Natural killer cell (primary cell): Measurements from ENCODE around the gene ZC3H12C. TPM values are rescaled to one million over a fixed set of nuclear protein-coding genes. Genes with fewer than 3 reads are reported as not detected.

Source experiments
- ATAC-seq, 3 donors: fragments of 150-1000 bp in 2 of 3; fragments of 200-7000 bp in 1 of 3; cut with Tn5 transposase; 1 replicate in 1 of 3; 2 replicates in 2 of 3; pipeline ENCODE4 v1.10.0; 2021; ENCODE audit warnings: mild to moderate bottlenecking in 2 of 3, moderate library complexity in 2 of 3
- DNase-seq, 2 donors: peaks; one replicate each; pipeline versions ENCODE4 v3.0.0 to v3.0.0-alpha.2; 2013 to 2021; ENCODE audit warnings: mixed read lengths in 1 of 2
- H3K27ac ChIP-seq: one replicate; pipeline ENCODE4 v1.5.1; 2013; ENCODE audit warnings: mild to moderate bottlenecking, low read length
- H3K27me3 ChIP-seq: one replicate; pipeline ENCODE4 v1.6.1; 2013; ENCODE audit warnings: low read length; ENCODE audit not compliant: control insufficient read depth, insufficient read depth
- H3K36me3 ChIP-seq: one replicate; pipeline ENCODE4 v1.6.1; 2013; ENCODE audit warnings: low read length; ENCODE audit not compliant: control insufficient read depth, insufficient read depth
- H3K4me1 ChIP-seq: one replicate; pipeline ENCODE4 v1.6.1; 2013; ENCODE audit warnings: low read length; ENCODE audit not compliant: control insufficient read depth, insufficient read depth
- H3K4me3 ChIP-seq: one replicate; pipeline ENCODE4 v1.5.1; 2013; ENCODE audit warnings: low read length
- H3K9me3 ChIP-seq: one replicate; pipeline ENCODE4 v1.6.1; 2013; ENCODE audit warnings: low read length; ENCODE audit not compliant: control insufficient read depth, insufficient read depth
- H3K27ac Mint-ChIP-seq, 2 donors: one replicate each; pipeline ENCODE4 v1.8.0; 2022; ENCODE audit warnings: mild to moderate bottlenecking in 2 of 2, mixed read lengths in 2 of 2, moderate library complexity in 1 of 2
- H3K27me3 Mint-ChIP-seq, 2 donors: one replicate each; pipeline ENCODE4 v1.8.0; 2022; ENCODE audit warnings: low read depth in 2 of 2, mixed read lengths in 2 of 2
- H3K36me3 Mint-ChIP-seq: one replicate; pipeline ENCODE4 v1.8.0; 2022; ENCODE audit warnings: mixed read lengths
- H3K4me1 Mint-ChIP-seq, 2 donors: one replicate each; pipeline ENCODE4 v1.8.0; 2022; ENCODE audit warnings: mixed read lengths in 2 of 2
- H3K4me3 Mint-ChIP-seq: one replicate; pipeline ENCODE4 v1.8.0; 2022; ENCODE audit warnings: mild to moderate bottlenecking, moderate library complexity, mixed read lengths
- H3K9me3 Mint-ChIP-seq, 2 donors: one replicate each; pipeline ENCODE4 v1.8.0; 2022; ENCODE audit warnings: mixed read lengths in 2 of 2
- WGBS: methylation state at CpG from one replicate; pipeline ENCODE4 v1.1.7; 2013; ENCODE audit warnings: missing lambda C conversion rate; ENCODE audit not compliant: insufficient coverage; 5-methylcytosine and 5-hydroxymethylcytosine counted together
- intact Hi-C: fragments of 100-400 bp; cut with micrococcal nuclease; formaldehyde crosslinking; loops from one replicate; pipeline ENCODE4 v1.14.2; 2022
- total RNA-seq, 4 donors: library from RNA; stranded (reverse); fragments of 120-200 nt in 1 of 4; gene quantifications; one replicate each; pipeline versions ENCODE4 v1.2.3 to v1.2.4, GENCODE V29; 2013 to 2022
- TF ChIP-seq, protein P1 (sequence below): fragments of 200-600 bp; IDR thresholded peaks from one replicate; pipeline ENCODE4 v1.8.0; 2022; ENCODE audit warnings: antibody characterized with exemption

The ZC3H12C gene
- total RNA-seq, 3 donors from 2014 or later (not counting 1 experiment from before 2014, with no cell fraction given): 0.16 to 0.45 TPM; not detected in 1

DNA sequence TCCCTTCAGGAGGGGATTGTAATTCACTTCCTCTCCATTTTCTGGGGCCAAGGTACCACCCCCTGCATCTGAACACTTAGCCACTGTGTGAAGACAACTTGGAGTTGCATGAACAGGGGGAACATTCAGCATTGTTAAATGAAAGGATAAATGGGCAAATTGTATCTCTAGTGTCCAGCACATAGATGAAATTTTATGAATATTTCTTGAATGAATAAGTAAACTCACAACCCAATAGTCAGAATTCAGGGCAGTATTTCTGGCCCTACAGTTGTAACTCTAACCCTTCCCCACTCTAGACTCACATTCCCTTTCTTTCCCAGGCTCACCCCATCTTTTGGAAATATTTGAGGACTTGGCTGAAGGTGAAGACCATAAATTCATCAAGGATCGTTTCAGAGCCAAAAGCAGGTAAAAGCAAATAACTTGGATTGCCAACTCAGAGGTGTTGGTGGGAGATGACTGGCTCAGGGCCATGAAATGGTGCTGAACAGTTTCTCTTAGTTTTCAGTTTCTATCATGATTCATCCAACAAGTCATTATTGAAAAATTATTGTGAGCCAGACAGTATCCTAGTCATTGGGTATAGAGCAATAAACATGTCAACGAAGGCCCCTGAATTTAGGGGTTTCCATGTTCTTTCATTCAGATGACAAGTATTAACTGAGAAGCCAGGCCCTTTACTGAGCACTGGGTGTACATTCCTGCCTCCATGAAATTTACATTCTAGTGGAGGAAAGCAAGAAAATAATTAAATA lies 33.3 kb upstream of the ZC3H12C start:
- intact Hi-C loops: no loop called here
- Mint-ChIP-seq H3K9me3 (no peaks in the 10 kb centered on the region), H3K27me3 (peaks cover 0 to 2% of the 10 kb centered on the region in 2 donors), H3K4me3 (no peak overlapping the region), H3K4me1 (no peaks in the 10 kb centered on the region), H3K27ac (no peak overlapping the region), H3K36me3 (no peaks in the 10 kb centered on the region)
- no peaks in the 10 kb centered on the region for H3K36me3 ChIP-seq
- WGBS: 76% methylated on average over 2 of the region's 2 CpGs
- no peaks in the 10 kb centered on the region for H3K27me3 ChIP-seq
- TF ChIP-seq, protein P1, sequence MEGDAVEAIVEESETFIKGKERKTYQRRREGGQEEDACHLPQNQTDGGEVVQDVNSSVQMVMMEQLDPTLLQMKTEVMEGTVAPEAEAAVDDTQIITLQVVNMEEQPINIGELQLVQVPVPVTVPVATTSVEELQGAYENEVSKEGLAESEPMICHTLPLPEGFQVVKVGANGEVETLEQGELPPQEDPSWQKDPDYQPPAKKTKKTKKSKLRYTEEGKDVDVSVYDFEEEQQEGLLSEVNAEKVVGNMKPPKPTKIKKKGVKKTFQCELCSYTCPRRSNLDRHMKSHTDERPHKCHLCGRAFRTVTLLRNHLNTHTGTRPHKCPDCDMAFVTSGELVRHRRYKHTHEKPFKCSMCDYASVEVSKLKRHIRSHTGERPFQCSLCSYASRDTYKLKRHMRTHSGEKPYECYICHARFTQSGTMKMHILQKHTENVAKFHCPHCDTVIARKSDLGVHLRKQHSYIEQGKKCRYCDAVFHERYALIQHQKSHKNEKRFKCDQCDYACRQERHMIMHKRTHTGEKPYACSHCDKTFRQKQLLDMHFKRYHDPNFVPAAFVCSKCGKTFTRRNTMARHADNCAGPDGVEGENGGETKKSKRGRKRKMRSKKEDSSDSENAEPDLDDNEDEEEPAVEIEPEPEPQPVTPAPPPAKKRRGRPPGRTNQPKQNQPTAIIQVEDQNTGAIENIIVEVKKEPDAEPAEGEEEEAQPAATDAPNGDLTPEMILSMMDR: no peak
- H3K4me1 ChIP-seq: no peaks in the 10 kb centered on the region
- DNase-seq (no peak), ATAC-seq (no peak)
- no peak overlapping the region for H3K27ac ChIP-seq
- no peak overlapping the region for H3K4me3 ChIP-seq
- no peaks in the 10 kb centered on the region for H3K9me3 ChIP-seq

DNA sequence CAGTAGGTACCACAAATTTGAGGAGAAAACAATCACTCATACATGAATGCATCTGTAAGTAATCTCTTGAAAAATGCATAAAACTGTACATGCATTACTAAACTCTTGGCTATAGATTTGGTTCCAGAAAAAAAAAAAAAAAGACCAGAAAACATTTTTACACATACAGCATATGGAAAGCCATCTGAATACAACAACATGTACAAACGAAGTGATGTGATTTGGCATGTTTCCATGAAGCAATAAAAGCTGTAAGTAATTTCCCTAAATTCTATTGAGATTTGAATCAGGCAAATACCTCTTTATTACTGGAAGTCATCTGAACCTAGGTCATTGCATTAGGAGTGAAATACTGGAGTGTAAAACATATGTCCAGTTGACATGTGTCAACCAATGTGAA lies 31.9 kb upstream of the ZC3H12C start:
- Histone ChIP-seq H3K27me3 (no peaks in the 10 kb centered on the region), H3K36me3 (no peaks in the 10 kb centered on the region), H3K9me3 (no peaks in the 10 kb centered on the region), H3K4me1 (no peaks in the 10 kb centered on the region), H3K27ac (no peak overlapping the region), H3K4me3 (no peak overlapping the region)
- H3K4me3 Mint-ChIP-seq: no peak overlapping the region
- no peaks in the 10 kb centered on the region for H3K4me1 Mint-ChIP-seq
- intact Hi-C loops: no loop called here
- H3K36me3 Mint-ChIP-seq: no peaks in the 10 kb centered on the region
- no peaks in the 10 kb centered on the region for H3K9me3 Mint-ChIP-seq
- no CpG with 5 or more reads among the region's 1 CpG for WGBS
- H3K27ac Mint-ChIP-seq: no peak overlapping the region
- TF ChIP-seq, protein P1: no peak
- peaks cover 0 to 2% of the 10 kb centered on the region in 2 donors for H3K27me3 Mint-ChIP-seq
- no peak for DNase-seq
- ATAC-seq: no peak

DNA sequence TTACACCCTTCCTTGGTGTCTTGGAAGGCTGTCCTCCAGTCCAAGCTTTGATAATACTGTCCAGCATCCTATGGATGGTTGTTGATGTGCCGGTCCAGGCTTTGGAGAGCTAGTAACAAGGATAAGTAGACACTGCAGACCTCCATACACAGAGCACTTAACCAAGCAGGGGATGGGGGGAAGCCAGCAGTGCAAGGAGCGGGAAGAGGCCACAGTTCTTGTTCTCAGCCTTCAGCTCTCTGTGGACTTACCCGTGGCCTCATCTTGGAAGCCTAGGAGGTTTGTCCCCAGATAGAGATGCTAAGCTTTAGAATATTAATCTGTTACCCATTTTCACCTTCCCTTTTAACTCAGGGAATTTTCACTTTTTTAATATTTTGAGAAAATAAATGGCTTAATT lies 30.9 kb upstream of the ZC3H12C start:
- H3K27me3 ChIP-seq: no peaks in the 10 kb centered on the region
- no peaks in the 10 kb centered on the region for H3K4me1 Mint-ChIP-seq

More for the DNA sequence above, 30.9 kb upstream of the ZC3H12C start:
- Histone ChIP-seq H3K9me3 (no peaks in the 10 kb centered on the region), H3K4me3 (no peak overlapping the region), H3K27ac (no peak overlapping the region), H3K4me1 (no peaks in the 10 kb centered on the region), H3K36me3 (no peaks in the 10 kb centered on the region)
- TF ChIP-seq, protein P1: no peak
- intact Hi-C loops: no loop called here
- peaks cover 0 to 2% of the 10 kb centered on the region in 2 donors for H3K27me3 Mint-ChIP-seq
- no peak for DNase-seq
- WGBS: 100% methylated on average over 1 of the region's 3 CpGs
- no peak for ATAC-seq
- no peak overlapping the region for H3K27ac Mint-ChIP-seq
- H3K4me3 Mint-ChIP-seq: no peak overlapping the region
- H3K9me3 Mint-ChIP-seq: no peaks in the 10 kb centered on the region
- H3K36me3 Mint-ChIP-seq: no peaks in the 10 kb centered on the region
